DMS53 (cell line): ENCODE measurements around the gene FARS2.

Source experiments
- DNase-seq: peaks from one replicate; lab custom pipeline; 2025; lab: John Stamatoyannopoulos, UW

FARS2 gene

GRCh38 chr6:5537132-5537531 lies 275.8 kb downstream of the FARS2 start:
- DNase-seq: no peak

GRCh38 chr6:5537967-5538366 lies 276.7 kb downstream of the FARS2 start:
- no peak for DNase-seq

GRCh38 chr6:5540370-5540769 lies 279.1 kb downstream of the FARS2 start:
- no peak for DNase-seq

- no peak for DNase-seq
Observed at GRCh38 chr6:5541025-5541424, 279.7 kb downstream of the FARS2 start.

- peak; percentile 31 for DNase-seq
Observed at GRCh38 chr6:5541751-5542432, 280.6 kb downstream of the FARS2 start.

GRCh38 chr6:5547556-5547955 lies 286.2 kb downstream of the FARS2 start:
- no peak for DNase-seq

GRCh38 chr6:5550631-5551030 lies 289.3 kb downstream of the FARS2 start:
- no peak for DNase-seq

GRCh38 chr6:5552243-5552642 lies 290.9 kb downstream of the FARS2 start:
- DNase-seq: no peak

GRCh38 chr6:5553767-5554166 lies 292.5 kb downstream of the FARS2 start:
- no peak for DNase-seq

- DNase-seq: no peak
Observed at GRCh38 chr6:5554226-5554625, 292.9 kb downstream of the FARS2 start.

- no peak for DNase-seq
Observed at GRCh38 chr6:5556011-5556410, 294.7 kb downstream of the FARS2 start.

- no peak for DNase-seq
Observed at GRCh38 chr6:5557506-5557905, 296.2 kb downstream of the FARS2 start.

GRCh38 chr6:5559651-5560050 lies 298.3 kb downstream of the FARS2 start:
- no peak for DNase-seq

- DNase-seq: no peak
Observed at GRCh38 chr6:5562277-5562676, 301.0 kb downstream of the FARS2 start.

GRCh38 chr6:5563086-5563485 lies 301.8 kb downstream of the FARS2 start:
- DNase-seq: no peak

GRCh38 chr6:5564746-5565145 lies 303.4 kb downstream of the FARS2 start:
- peak; percentile 73 for DNase-seq

- DNase-seq: no peak
Observed at GRCh38 chr6:5565971-5566370, 304.7 kb downstream of the FARS2 start.

GRCh38 chr6:5566718-5567117 lies 305.4 kb downstream of the FARS2 start:
- DNase-seq: no peak

GRCh38 chr6:5567352-5567751 lies 306.0 kb downstream of the FARS2 start:
- no peak for DNase-seq

- no peak for DNase-seq
Observed at GRCh38 chr6:5567890-5568289, 306.6 kb downstream of the FARS2 start.

- peak; percentile 35 for DNase-seq
Observed at GRCh38 chr6:5569491-5569890, 308.2 kb downstream of the FARS2 start.

- no peak for DNase-seq
Observed at GRCh38 chr6:5570641-5571040, 309.3 kb downstream of the FARS2 start.

GRCh38 chr6:5580736-5581581 lies 319.6 kb downstream of the FARS2 start:
- peak; percentile 83 for DNase-seq
